ENCODE data around the gene JAK1. TPM values are rescaled to one million over a fixed set of nuclear protein-coding genes. Genes with fewer than 3 reads are reported as not detected.

JAK1 gene
- total and polyA plus RNA-seq, 10 of the 15 experiments (the other 5 are each of a cell fraction or from before 2014, with no cell fraction given) = 9.6 to 45.5 (median 35.7) TPM

GRCh38 chr1:64921771-64922170, 44.6 kb downstream of the JAK1 start:
- H2AFZ ChIP-seq (ENCODE audit: control insufficient read depth, low read depth, low read length) = no peak overlapping the region
- TF ChIP-seq PKNOX1 (IDR thresholded peaks at IDR 0.05) (no peak), MYB (IDR thresholded peaks at IDR 0.05; ENCODE audit: borderline replicate concordance, low read depth, low read length) (no peak), ZNF384 (IDR thresholded peaks at IDR 0.05; ENCODE audit: borderline replicate concordance, low read depth, low read length) (no peak), ZNF687 (IDR thresholded peaks at IDR 0.05) (no peak), RAD51 (IDR thresholded peaks at IDR 0.05) (no peak), NR2C2 (IDR thresholded peaks at IDR 0.05; ENCODE audit: borderline replicate concordance, control insufficient read depth, insufficient read length, low read depth) (no peak), POU2F2 (IDR thresholded peaks at IDR 0.05; ENCODE audit: borderline replicate concordance, low read depth, low read length) (no peak)
- no peaks in the 10 kb centered on the region for H3K27me3 ChIP-seq (replicated peaks in 1 of 2; ENCODE audit: control insufficient read depth in 2 of 2, insufficient read depth in 2 of 2, low read length in 1 of 2)
- ChIA-PET RAD21 (ENCODE audit: unreplicated experiment) (no interaction called here), CTCF (no interaction called here), SMC1A (ENCODE audit: uncharacterized antibody, unreplicated experiment) (no interaction called here), POLR2A (no interaction called here)
- ATAC-seq (no peak), FAIRE-seq (no peak), DNase-seq (ENCODE audit: low read depth, low spot score) (no peak)
- BruUV-seq (replicated peaks) = no TSS peak
- H4K20me1 ChIP-seq (ENCODE audit: control insufficient read depth, insufficient read depth) = peaks cover 5% of the 10 kb centered on the region
- no peaks in the 10 kb centered on the region for H3K9me3 ChIP-seq (replicated peaks; ENCODE audit: control insufficient read depth, insufficient read depth, low read length)
- H3K4me2 ChIP-seq (ENCODE audit: control insufficient read depth, insufficient read depth) = no peak overlapping the region
- no peak overlapping the region for H3K27ac ChIP-seq (ENCODE audit: control insufficient read depth, insufficient read depth)
- WGBS (ENCODE audit: insufficient coverage, insufficient replicate concordance, low lambda C conversion rate, missing lambda C conversion rate) = 96% methylated on average over 2 of the region's 2 CpGs
- no peak overlapping the region for H3K9ac ChIP-seq (ENCODE audit: control insufficient read depth, insufficient read depth, low read length)
- intact Hi-C loops (cut with micrococcal nuclease; ENCODE audit: unreplicated experiment) (no loop called here), in situ Hi-C loops (cut with MboI) (no loop called here)
- H3K36me3 ChIP-seq (ENCODE audit: control insufficient read depth in 2 of 2, insufficient read depth in 2 of 2, low read length in 1 of 2) = peaks cover 0 to under 1% of the 10 kb centered on the region in 2 experiments; a peak in 2 of 4 replicates
- H3K4me3 ChIP-seq = no peak overlapping the region
- peaks cover 12% of the 10 kb centered on the region for H3K79me2 ChIP-seq (ENCODE audit: control insufficient read depth, insufficient read depth, low read length)
- H3K4me1 ChIP-seq (ENCODE audit: control insufficient read depth, insufficient read depth, low read length) = peaks cover 12% of the 10 kb centered on the region
